PC-9 (cell line): ENCODE measurements around the gene ASTL. TPM values are rescaled to one million over a fixed set of nuclear protein-coding genes. Genes with fewer than 3 reads are reported as not detected.

ENCODE experiments used
- BruUV-seq: library from RNA; stranded (reverse); fragments of 400-500 nt; replicated peaks from 2 replicates; lab custom pipeline; 2021; lab: Mats Ljungman, UMichigan
- CTCF ChIA-PET: fragments of 300-600 bp; sonication (Branson Sonifier 250); formaldehyde crosslinking; loops from one replicate; lab custom pipeline; 2022; ENCODE audit warnings: antibody characterized with exemption; lab: Charles Lee
- POLR2A ChIA-PET: fragments of 300-600 bp; sonication (Branson Sonifier 250); formaldehyde crosslinking; loops from one replicate; lab custom pipeline; 2022; ENCODE audit warnings: antibody characterized with exemption; ENCODE audit not compliant: unreplicated experiment; lab: Charles Lee
- DNase-seq, 2 experiments: peaks; one replicate each; pipeline versions ENCODE4 v3.0.0 to v3.0.0-alpha.2; 2015 to 2022; ENCODE audit warnings: mixed read lengths in 1 of 2
- H2AFZ ChIP-seq: fragments of 200-600 bp; sonication (generic); 2 replicates; pipeline ENCODE4 v1.8.1; 2017; ENCODE audit warnings: antibody characterized with exemption
- H3F3A ChIP-seq: fragments of 200-600 bp; sonication (generic); 2 replicates; pipeline ENCODE4 v1.8.1; 2017; ENCODE audit warnings: antibody characterized with exemption, mild to moderate bottlenecking, low read depth; ENCODE audit not compliant: insufficient read depth
- H3K27ac ChIP-seq: fragments of 200-600 bp; sonication (generic); 2 replicates; pipeline ENCODE4 v1.6.1; 2016; ENCODE audit warnings: mixed run types
- H3K27me3 ChIP-seq: fragments of 200-600 bp; sonication (generic); 2 replicates; pipeline ENCODE4 v1.6.1; 2016; ENCODE audit warnings: low read depth, mixed run types; ENCODE audit not compliant: insufficient read depth
- H3K36me3 ChIP-seq: fragments of 200-600 bp; sonication (generic); 2 replicates; pipeline ENCODE4 v1.6.1; 2016; ENCODE audit warnings: low read depth, mixed run types
- H3K4me1 ChIP-seq: fragments of 200-600 bp; sonication (generic); replicated peaks from 2 replicates; pipeline ENCODE4 v1.6.1; 2016; ENCODE audit warnings: mixed run types; ENCODE audit not compliant: insufficient read depth
- H3K4me2 ChIP-seq: fragments of 200-600 bp; sonication (generic); 2 replicates; pipeline ENCODE4 v1.6.1; 2017; ENCODE audit warnings: mixed run types
- H3K4me3 ChIP-seq: fragments of 200-600 bp; sonication (generic); 2 replicates; pipeline ENCODE4 v1.6.1; 2016; ENCODE audit warnings: mixed run types
- H3K79me2 ChIP-seq: fragments of 200-600 bp; sonication (generic); 2 replicates; pipeline ENCODE4 v1.6.1; 2017; ENCODE audit warnings: low read depth, mixed run types
- H3K9me2 ChIP-seq: fragments of 200-600 bp; sonication (generic); 2 replicates; pipeline ENCODE4 v1.8.1; 2017; ENCODE audit warnings: mild to moderate bottlenecking; ENCODE audit not compliant: insufficient read depth
- H3K9me3 ChIP-seq: fragments of 200-600 bp; sonication (generic); 2 replicates; pipeline ENCODE4 v1.8.1; 2016; ENCODE audit warnings: low read depth; ENCODE audit not compliant: insufficient read depth
- H4K20me1 ChIP-seq: fragments of 200-600 bp; sonication (generic); 2 replicates; pipeline ENCODE4 v1.8.1; 2017; ENCODE audit not compliant: insufficient read depth
- CTCF ChIP-seq: fragments of 200-600 bp; sonication (generic); conservative IDR thresholded peaks from 2 replicates; pipeline ENCODE4 v1.6.1; 2017; ENCODE audit warnings: mixed run types, antibody characterized with exemption, mild to moderate bottlenecking, moderate library complexity
- EZH2 ChIP-seq: fragments of 200-600 bp; sonication (generic); IDR thresholded peaks from 2 replicates; pipeline ENCODE4 v1.8.0; 2017; ENCODE audit warnings: antibody characterized with exemption, low read depth
- intact Hi-C: fragments of 100-400 bp; cut with micrococcal nuclease; formaldehyde crosslinking; loops from one replicate; pipeline ENCODE4 v1.10.0; 2022; ENCODE audit not compliant: unreplicated experiment
- total RNA-seq: library from RNA; stranded (reverse); gene quantifications from 2 replicates; pipeline ENCODE4 v1.2.3, GENCODE V29; 2021

The ASTL gene
- total RNA-seq, 1 experiment from 2014 or later = not detected

- H3K4me1 ChIP-seq = no peaks in the 10 kb centered on the region
- no peak overlapping the region for H3K27ac ChIP-seq
- H3K36me3 ChIP-seq = no peaks in the 10 kb centered on the region
- POLR2A ChIA-PET = interaction anchor here (0.6 to 0.7 kb wide), 2 partner anchors 56 to 429 kb away, joined by 3 to 4 read pairs; no protein-coding TSS in a partner anchor
- TF ChIP-seq EZH2 (no peak), CTCF (no peak)
- H3K4me3 ChIP-seq = no peak overlapping the region
- H3K79me2 ChIP-seq = no peaks in the 10 kb centered on the region
- BruUV-seq = no TSS peak
- no peak for DNase-seq
- H4K20me1 ChIP-seq = no peaks in the 10 kb centered on the region
- no peaks in the 10 kb centered on the region for H3K9me2 ChIP-seq
- intact Hi-C loops = no loop called here
- H3K27me3 ChIP-seq = no peaks in the 10 kb centered on the region
- no peak overlapping the region for H3K4me2 ChIP-seq
- no peaks in the 10 kb centered on the region for H3K9me3 ChIP-seq
- H2AFZ ChIP-seq = no peak overlapping the region
- H3F3A ChIP-seq = no peaks in the 10 kb centered on the region
- CTCF ChIA-PET = interaction anchor here (2.1 kb wide), 1 partner anchor 154 kb away, joined by 9 read pairs; no protein-coding TSS in a partner anchor
Observed at GRCh38 chr2:96175951-96176350, 37.6 kb upstream of the ASTL start.

GRCh38 chr2:96174251-96175144 lies 36.2 kb upstream of the ASTL start:
- Histone ChIP-seq H3K36me3 (no peaks in the 10 kb centered on the region), H3K4me1 (no peaks in the 10 kb centered on the region), H3K4me3 (no peak overlapping the region), H3K79me2 (no peaks in the 10 kb centered on the region), H3K27ac (no peak overlapping the region), H3K9me2 (no peaks in the 10 kb centered on the region), H2AFZ (no peak overlapping the region), H3K9me3 (peaks cover 6% of the 10 kb centered on the region), H4K20me1 (no peaks in the 10 kb centered on the region), H3F3A (no peaks in the 10 kb centered on the region), H3K4me2 (no peak overlapping the region), H3K27me3 (no peaks in the 10 kb centered on the region)
- intact Hi-C loops = loop anchor here (1.0 kb wide), 3 partner anchors 36 to 335 kb away; partner anchors contain the start of gene ASTL
- ChIA-PET CTCF (interaction anchor here (0.6 to 2.1 kb wide), 9 partner anchors 12 to 1159 kb away, joined by 3 to 28 read pairs (median 8); partner anchors contain the start of genes ADRA2B and ASTL), POLR2A (interaction anchor here (0.6 kb wide), 1 partner anchor 48 kb away, joined by 10 read pairs; no protein-coding TSS in a partner anchor)
- BruUV-seq = no TSS peak
- TF ChIP-seq EZH2 (no peak), CTCF (peak; percentile 98)
- peak; percentile 55 to 82 for DNase-seq

DNA sequence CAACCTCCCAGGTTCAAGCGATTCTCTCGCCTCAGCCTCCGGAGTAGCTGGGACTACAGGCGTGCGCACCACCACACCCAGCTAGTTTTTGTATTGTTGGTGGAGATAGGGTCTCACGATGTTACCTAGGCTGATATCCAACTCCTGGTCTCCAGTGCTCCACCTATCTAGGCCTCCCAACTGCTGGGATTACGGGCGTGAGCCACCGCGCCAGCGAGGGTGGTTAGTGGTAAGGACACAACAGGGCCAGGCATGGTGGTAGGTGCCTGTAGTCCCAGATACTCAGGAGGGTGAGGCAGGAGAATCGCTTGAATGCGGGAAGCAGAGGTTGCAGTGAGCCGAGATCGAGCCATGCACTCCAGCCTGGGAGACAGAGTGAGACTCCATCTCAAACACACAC lies 33.5 kb upstream of the ASTL start:
- no peak for DNase-seq
- ChIA-PET POLR2A (no interaction called here), CTCF (no interaction called here)
- BruUV-seq = no TSS peak
- no peaks in the 10 kb centered on the region for H3K79me2 ChIP-seq
- no peaks in the 10 kb centered on the region for H4K20me1 ChIP-seq
- no peaks in the 10 kb centered on the region for H3K4me1 ChIP-seq
- no peak overlapping the region for H3K27ac ChIP-seq
- H3K9me2 ChIP-seq = no peaks in the 10 kb centered on the region
- H3K4me3 ChIP-seq = no peak overlapping the region
- no peaks in the 10 kb centered on the region for H3K27me3 ChIP-seq
- H3K4me2 ChIP-seq = no peak overlapping the region
- intact Hi-C loops = loop anchor here (2.0 kb wide), 1 partner anchor 79 kb away; no protein-coding TSS in a partner anchor
- peaks cover 6% of the 10 kb centered on the region for H3K9me3 ChIP-seq
- no peaks in the 10 kb centered on the region for H3F3A ChIP-seq
- no peaks in the 10 kb centered on the region for H3K36me3 ChIP-seq
- TF ChIP-seq EZH2 (no peak), CTCF (no peak)
- H2AFZ ChIP-seq = no peak overlapping the region
